Natural killer cell (primary cell): ENCODE measurements around the gene GP2. TPM values are rescaled to one million over a fixed set of nuclear protein-coding genes. Genes with fewer than 3 reads are reported as not detected.

Experiments used
- ATAC-seq, 3 donors: fragments of 150-1000 bp in 2 of 3; fragments of 200-7000 bp in 1 of 3; cut with Tn5 transposase; 1 replicate in 1 of 3; 2 replicates in 2 of 3; pipeline ENCODE4 v1.10.0; 2021; ENCODE audit warnings: mild to moderate bottlenecking in 2 of 3, moderate library complexity in 2 of 3
- DNase-seq, 2 donors: peaks; one replicate each; pipeline versions ENCODE4 v3.0.0 to v3.0.0-alpha.2; 2013 to 2021; ENCODE audit warnings: mixed read lengths in 1 of 2
- H3K27ac ChIP-seq: one replicate; pipeline ENCODE4 v1.5.1; 2013; ENCODE audit warnings: mild to moderate bottlenecking, low read length
- H3K27me3 ChIP-seq: one replicate; pipeline ENCODE4 v1.6.1; 2013; ENCODE audit warnings: low read length; ENCODE audit not compliant: control insufficient read depth, insufficient read depth
- H3K36me3 ChIP-seq: one replicate; pipeline ENCODE4 v1.6.1; 2013; ENCODE audit warnings: low read length; ENCODE audit not compliant: control insufficient read depth, insufficient read depth
- H3K4me1 ChIP-seq: one replicate; pipeline ENCODE4 v1.6.1; 2013; ENCODE audit warnings: low read length; ENCODE audit not compliant: control insufficient read depth, insufficient read depth
- H3K4me3 ChIP-seq: one replicate; pipeline ENCODE4 v1.5.1; 2013; ENCODE audit warnings: low read length
- H3K9me3 ChIP-seq: one replicate; pipeline ENCODE4 v1.6.1; 2013; ENCODE audit warnings: low read length; ENCODE audit not compliant: control insufficient read depth, insufficient read depth
- H3K27ac Mint-ChIP-seq, 2 donors: one replicate each; pipeline ENCODE4 v1.8.0; 2022; ENCODE audit warnings: mild to moderate bottlenecking in 2 of 2, mixed read lengths in 2 of 2, moderate library complexity in 1 of 2
- H3K27me3 Mint-ChIP-seq, 2 donors: one replicate each; pipeline ENCODE4 v1.8.0; 2022; ENCODE audit warnings: low read depth in 2 of 2, mixed read lengths in 2 of 2
- H3K36me3 Mint-ChIP-seq: one replicate; pipeline ENCODE4 v1.8.0; 2022; ENCODE audit warnings: mixed read lengths
- H3K4me1 Mint-ChIP-seq, 2 donors: one replicate each; pipeline ENCODE4 v1.8.0; 2022; ENCODE audit warnings: mixed read lengths in 2 of 2
- H3K4me3 Mint-ChIP-seq: one replicate; pipeline ENCODE4 v1.8.0; 2022; ENCODE audit warnings: mild to moderate bottlenecking, moderate library complexity, mixed read lengths
- H3K9me3 Mint-ChIP-seq, 2 donors: one replicate each; pipeline ENCODE4 v1.8.0; 2022; ENCODE audit warnings: mixed read lengths in 2 of 2
- WGBS: methylation state at CpG from one replicate; pipeline ENCODE4 v1.1.7; 2013; ENCODE audit warnings: missing lambda C conversion rate; ENCODE audit not compliant: insufficient coverage; 5-methylcytosine and 5-hydroxymethylcytosine counted together
- intact Hi-C: fragments of 100-400 bp; cut with micrococcal nuclease; formaldehyde crosslinking; loops from one replicate; pipeline ENCODE4 v1.14.2; 2022
- total RNA-seq, 4 donors: library from RNA; stranded (reverse); fragments of 120-200 nt in 1 of 4; gene quantifications; one replicate each; pipeline versions ENCODE4 v1.2.3 to v1.2.4, GENCODE V29; 2013 to 2022
- TF ChIP-seq, protein P1 (sequence below): fragments of 200-600 bp; IDR thresholded peaks from one replicate; pipeline ENCODE4 v1.8.0; 2022; ENCODE audit warnings: antibody characterized with exemption

The GP2 gene
- total RNA-seq, 3 donors from 2014 or later (not counting 1 experiment from before 2014, with no cell fraction given): not detected

DNA sequence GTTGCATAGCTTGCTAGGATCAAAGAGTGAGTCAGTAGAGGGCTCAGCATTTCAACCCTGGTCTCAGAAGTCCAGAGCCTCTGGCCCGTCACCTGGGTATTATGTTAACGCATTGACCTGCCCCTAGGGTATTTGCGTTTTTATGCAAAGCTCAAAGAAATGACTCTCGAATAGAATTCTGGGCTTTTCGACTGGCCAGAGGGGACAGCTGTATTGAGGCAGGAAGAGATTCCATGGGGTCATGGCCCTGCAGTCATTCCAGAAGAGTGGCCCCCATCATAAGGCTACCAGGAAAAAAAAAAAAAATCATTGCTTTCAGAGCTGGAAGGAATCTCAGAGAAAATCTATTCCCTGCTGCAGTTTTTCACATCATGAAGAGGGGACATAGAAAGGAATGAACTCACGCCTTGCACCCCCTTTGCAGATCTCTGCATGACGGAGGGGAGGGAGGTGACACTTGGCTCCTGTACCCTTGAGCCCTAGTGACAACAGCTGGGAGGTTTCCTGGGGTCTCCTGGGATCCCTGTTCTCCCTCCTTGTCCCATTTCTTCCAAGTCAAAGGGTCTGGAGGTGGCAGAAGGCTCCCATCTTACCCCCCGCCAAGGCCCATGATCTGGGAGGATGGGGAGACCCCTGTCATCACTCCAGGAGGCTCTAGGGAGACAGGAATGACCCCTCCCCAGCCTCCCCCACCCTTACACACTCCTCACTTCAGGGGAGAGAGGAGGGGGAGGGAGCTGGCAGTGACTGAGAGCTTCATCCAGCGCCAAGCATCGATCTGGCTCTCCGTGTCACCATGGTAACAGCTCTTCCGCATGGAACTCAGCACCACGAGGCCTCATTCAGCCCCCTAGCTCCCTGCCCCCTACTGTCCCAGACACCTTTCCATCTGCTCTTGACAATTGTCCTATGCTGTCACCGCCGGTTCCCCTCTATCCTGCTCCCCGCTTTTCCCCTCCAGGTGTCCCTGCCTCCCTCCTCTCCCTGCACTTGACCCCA is 35.8 kb downstream of the GP2 start:
- Histone ChIP-seq H3K36me3 (no peaks in the 10 kb centered on the region), H3K4me1 (no peaks in the 10 kb centered on the region), H3K27me3 (no peaks in the 10 kb centered on the region), H3K4me3 (no peak overlapping the region), H3K9me3 (no peaks in the 10 kb centered on the region), H3K27ac (no peak overlapping the region)
- intact Hi-C loops: no loop called here
- DNase-seq (no peak), ATAC-seq (no peak)
- H3K27ac Mint-ChIP-seq: no peak overlapping the region
- H3K27me3 Mint-ChIP-seq: peaks cover 0 to 4% of the 10 kb centered on the region in 2 donors
- 45% methylated on average over 15 of the region's 16 CpGs for WGBS
- no peaks in the 10 kb centered on the region for H3K36me3 Mint-ChIP-seq
- H3K9me3 Mint-ChIP-seq: no peaks in the 10 kb centered on the region
- no peak overlapping the region for H3K4me3 Mint-ChIP-seq
- no peaks in the 10 kb centered on the region for H3K4me1 Mint-ChIP-seq
- TF ChIP-seq, protein P1, sequence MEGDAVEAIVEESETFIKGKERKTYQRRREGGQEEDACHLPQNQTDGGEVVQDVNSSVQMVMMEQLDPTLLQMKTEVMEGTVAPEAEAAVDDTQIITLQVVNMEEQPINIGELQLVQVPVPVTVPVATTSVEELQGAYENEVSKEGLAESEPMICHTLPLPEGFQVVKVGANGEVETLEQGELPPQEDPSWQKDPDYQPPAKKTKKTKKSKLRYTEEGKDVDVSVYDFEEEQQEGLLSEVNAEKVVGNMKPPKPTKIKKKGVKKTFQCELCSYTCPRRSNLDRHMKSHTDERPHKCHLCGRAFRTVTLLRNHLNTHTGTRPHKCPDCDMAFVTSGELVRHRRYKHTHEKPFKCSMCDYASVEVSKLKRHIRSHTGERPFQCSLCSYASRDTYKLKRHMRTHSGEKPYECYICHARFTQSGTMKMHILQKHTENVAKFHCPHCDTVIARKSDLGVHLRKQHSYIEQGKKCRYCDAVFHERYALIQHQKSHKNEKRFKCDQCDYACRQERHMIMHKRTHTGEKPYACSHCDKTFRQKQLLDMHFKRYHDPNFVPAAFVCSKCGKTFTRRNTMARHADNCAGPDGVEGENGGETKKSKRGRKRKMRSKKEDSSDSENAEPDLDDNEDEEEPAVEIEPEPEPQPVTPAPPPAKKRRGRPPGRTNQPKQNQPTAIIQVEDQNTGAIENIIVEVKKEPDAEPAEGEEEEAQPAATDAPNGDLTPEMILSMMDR: no peak

GRCh38 chr16:20289571-20289970 is 37.7 kb downstream of the GP2 start:
- Histone ChIP-seq H3K27ac (no peak overlapping the region), H3K4me3 (no peak overlapping the region), H3K36me3 (no peaks in the 10 kb centered on the region), H3K27me3 (no peaks in the 10 kb centered on the region), H3K4me1 (no peaks in the 10 kb centered on the region), H3K9me3 (no peaks in the 10 kb centered on the region)
- no peaks in the 10 kb centered on the region for H3K9me3 Mint-ChIP-seq
- ATAC-seq (no peak), DNase-seq (no peak)
- TF ChIP-seq, protein P1: no peak
- H3K36me3 Mint-ChIP-seq: no peaks in the 10 kb centered on the region
- 68% methylated on average over 3 of the region's 3 CpGs for WGBS
- H3K27me3 Mint-ChIP-seq: peaks cover 0 to 7% of the 10 kb centered on the region in 2 donors
- no peak overlapping the region for H3K27ac Mint-ChIP-seq
- intact Hi-C loops: no loop called here
- H3K4me3 Mint-ChIP-seq: no peak overlapping the region
- no peaks in the 10 kb centered on the region for H3K4me1 Mint-ChIP-seq

DNA sequence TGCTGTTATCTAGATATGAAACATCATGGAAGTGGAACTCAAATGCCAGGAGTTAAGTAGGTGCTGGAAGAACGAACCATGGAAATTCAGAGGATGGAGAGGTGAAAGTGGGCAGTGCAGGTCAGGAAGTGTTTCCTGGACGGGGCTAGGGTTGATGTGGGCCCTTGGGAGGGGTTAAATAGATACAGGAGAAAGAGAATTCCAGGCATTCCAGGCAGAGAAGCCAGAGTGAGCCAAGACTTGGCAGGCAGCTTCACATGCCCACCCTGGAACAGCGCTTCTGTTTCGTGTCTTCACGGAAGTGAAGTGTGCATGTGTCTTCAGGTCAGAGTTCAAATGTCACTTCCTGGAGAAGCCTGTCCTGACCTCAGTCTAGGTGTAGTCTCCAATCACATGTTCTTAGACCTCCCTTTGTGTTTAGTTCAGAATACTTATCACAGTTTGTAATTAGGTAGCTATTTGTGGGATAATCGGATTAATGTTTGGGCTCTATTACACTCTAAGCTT is 41.3 kb downstream of the GP2 start:
- peaks cover 0 to 9% of the 10 kb centered on the region in 2 donors for H3K27me3 Mint-ChIP-seq
- Histone ChIP-seq H3K4me1 (no peaks in the 10 kb centered on the region), H3K9me3 (no peaks in the 10 kb centered on the region), H3K36me3 (no peaks in the 10 kb centered on the region), H3K4me3 (no peak overlapping the region), H3K27ac (no peak overlapping the region), H3K27me3 (no peaks in the 10 kb centered on the region)
- H3K4me3 Mint-ChIP-seq: no peak overlapping the region
- H3K4me1 Mint-ChIP-seq: no peaks in the 10 kb centered on the region
- no peaks in the 10 kb centered on the region for H3K36me3 Mint-ChIP-seq
- intact Hi-C loops: no loop called here
- DNase-seq (no peak), ATAC-seq (no peak)
- 57% methylated on average over 5 of the region's 6 CpGs for WGBS
- H3K27ac Mint-ChIP-seq: no peak overlapping the region
- TF ChIP-seq, protein P1: no peak
- H3K9me3 Mint-ChIP-seq: no peaks in the 10 kb centered on the region
